ENCODE data around the gene NPHP1.

DNA sequence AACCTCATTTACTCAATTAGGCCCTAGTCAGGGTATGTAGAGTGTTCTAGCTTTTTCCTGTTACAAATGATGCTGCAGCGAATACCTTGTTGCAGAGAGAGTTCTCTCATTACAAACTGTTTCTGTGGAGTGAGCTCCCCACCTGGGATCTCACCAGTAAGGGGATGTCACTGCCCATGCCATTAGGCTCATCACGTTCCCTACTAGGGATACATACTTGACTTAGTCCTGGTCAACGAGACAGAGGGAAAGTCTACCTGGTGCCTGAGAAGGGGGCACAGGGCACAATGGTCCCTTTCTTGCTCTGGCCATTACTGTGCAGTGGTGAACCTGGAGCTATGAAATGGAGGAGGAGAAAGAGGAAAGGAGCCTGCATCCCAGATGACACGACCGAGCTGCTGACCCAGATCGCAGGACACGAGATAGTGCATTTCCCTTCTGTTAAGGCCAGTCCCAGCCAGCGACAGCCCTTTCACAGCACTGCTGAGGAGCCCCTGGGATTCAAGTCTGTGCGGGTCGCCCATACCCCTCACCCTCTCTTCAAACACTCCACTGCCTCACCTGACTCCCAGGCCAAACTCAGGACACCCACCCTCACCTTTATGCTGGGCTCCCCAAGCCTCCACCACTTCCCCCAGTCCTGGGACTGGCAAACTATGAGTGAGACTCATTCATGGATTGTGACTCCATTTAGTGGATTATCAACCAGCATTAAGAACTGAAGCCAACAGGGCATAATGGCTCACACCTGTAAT lies 105.2 kb downstream of the NPHP1 start:
- TF ChIP-seq, protein P1, sequence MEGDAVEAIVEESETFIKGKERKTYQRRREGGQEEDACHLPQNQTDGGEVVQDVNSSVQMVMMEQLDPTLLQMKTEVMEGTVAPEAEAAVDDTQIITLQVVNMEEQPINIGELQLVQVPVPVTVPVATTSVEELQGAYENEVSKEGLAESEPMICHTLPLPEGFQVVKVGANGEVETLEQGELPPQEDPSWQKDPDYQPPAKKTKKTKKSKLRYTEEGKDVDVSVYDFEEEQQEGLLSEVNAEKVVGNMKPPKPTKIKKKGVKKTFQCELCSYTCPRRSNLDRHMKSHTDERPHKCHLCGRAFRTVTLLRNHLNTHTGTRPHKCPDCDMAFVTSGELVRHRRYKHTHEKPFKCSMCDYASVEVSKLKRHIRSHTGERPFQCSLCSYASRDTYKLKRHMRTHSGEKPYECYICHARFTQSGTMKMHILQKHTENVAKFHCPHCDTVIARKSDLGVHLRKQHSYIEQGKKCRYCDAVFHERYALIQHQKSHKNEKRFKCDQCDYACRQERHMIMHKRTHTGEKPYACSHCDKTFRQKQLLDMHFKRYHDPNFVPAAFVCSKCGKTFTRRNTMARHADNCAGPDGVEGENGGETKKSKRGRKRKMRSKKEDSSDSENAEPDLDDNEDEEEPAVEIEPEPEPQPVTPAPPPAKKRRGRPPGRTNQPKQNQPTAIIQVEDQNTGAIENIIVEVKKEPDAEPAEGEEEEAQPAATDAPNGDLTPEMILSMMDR (IDR thresholded peaks at IDR 0.05) = no peak
- TF ChIP-seq ZFX (IDR thresholded peaks at IDR 0.05; ENCODE audit: borderline replicate concordance) = no peak
